IMR-90 (cell line): ENCODE data around the gene COL4A2. TPM values are rescaled to one million over a fixed set of nuclear protein-coding genes. Genes with fewer than 3 reads are reported as not detected.

Source experiments
- ATAC-seq: fragments of 200-7000 bp; cut with Tn5 transposase; 2 replicates; pipeline ENCODE4 v1.9.1; 2020; ENCODE audit warnings: low read depth, mild to moderate bottlenecking, moderate library complexity
- BruUV-seq: library from RNA; stranded (reverse); fragments of 400-500 nt; replicated peaks from 2 replicates; lab custom pipeline; 2021; lab: Mats Ljungman, UMichigan
- CTCF ChIA-PET: fragments of 300-600 bp; formaldehyde crosslinking; extraction: SDS; loops from one replicate; lab custom pipeline; 2021; ENCODE audit warnings: antibody characterized with exemption; lab: Yijun Ruan, JAX
- POLR2A ChIA-PET: fragments of 300-600 bp; sonication (Branson Sonifier 250); formaldehyde crosslinking; loops from one replicate; lab custom pipeline; 2022; ENCODE audit warnings: antibody characterized with exemption; ENCODE audit not compliant: unreplicated experiment; lab: Charles Lee
- DNase-seq: peaks from one replicate; pipeline ENCODE4 v3.0.0; 2013
- H2AFZ ChIP-seq: replicated peaks from 2 replicates; pipeline ENCODE3; 2013; ENCODE audit warnings: low read length, mild to moderate bottlenecking; ENCODE audit not compliant: poor library complexity
- H2AK5ac ChIP-seq: 2 replicates; pipeline ENCODE4 v1.6.1; 2013; ENCODE audit warnings: low read depth, low read length, inconsistent platforms
- H2AK9ac ChIP-seq: replicated peaks from 2 replicates; pipeline ENCODE3; 2013; ENCODE audit warnings: mild to moderate bottlenecking, low read depth, low read length, moderate library complexity; ENCODE audit not compliant: poor library complexity
- H2BK120ac ChIP-seq: 2 replicates; pipeline ENCODE4 v1.6.1; 2013; ENCODE audit warnings: low read depth, low read length, inconsistent platforms
- H2BK15ac ChIP-seq: 3 replicates; pipeline ENCODE4 v1.6.1; 2013; ENCODE audit warnings: low read depth, low read length, inconsistent platforms
- H2BK20ac ChIP-seq: 2 replicates; pipeline ENCODE4 v1.6.1; 2013; ENCODE audit warnings: low read depth, mild to moderate bottlenecking, inconsistent platforms, low read length, moderate library complexity
- H2BK5ac ChIP-seq: 2 replicates; pipeline ENCODE4 v1.6.1; 2013; ENCODE audit warnings: mild to moderate bottlenecking, low read depth, low read length, inconsistent platforms; ENCODE audit not compliant: poor library complexity, severe bottlenecking
- H3K14ac ChIP-seq: replicated peaks from 2 replicates; pipeline ENCODE4 v1.6.1; 2013; ENCODE audit warnings: low read depth, low read length, inconsistent platforms
- H3K18ac ChIP-seq: 2 replicates; pipeline ENCODE4 v1.6.1; 2013; ENCODE audit warnings: low read depth, low read length, control low read depth
- H3K23ac ChIP-seq: 2 replicates; pipeline ENCODE4 v1.6.1; 2013; ENCODE audit warnings: low read depth, low read length, inconsistent platforms
- H3K27ac ChIP-seq: 2 replicates; pipeline ENCODE4 v1.5.1; 2013; ENCODE audit warnings: mild to moderate bottlenecking, control low read depth, low read length; ENCODE audit not compliant: insufficient read depth
- H3K27me3 ChIP-seq: 2 replicates; pipeline ENCODE4 v1.6.1; 2013; ENCODE audit warnings: low read length; ENCODE audit not compliant: control insufficient read depth, insufficient read depth
- H3K36me3 ChIP-seq: 2 replicates; pipeline ENCODE4 v1.6.1; 2013; ENCODE audit warnings: low read length, mixed read lengths; ENCODE audit not compliant: control insufficient read depth, insufficient read depth
- H3K4ac ChIP-seq: 2 replicates; pipeline ENCODE4 v1.6.1; 2013; ENCODE audit warnings: low read depth, low read length, inconsistent platforms
- H3K4me1 ChIP-seq: 2 replicates; pipeline ENCODE4 v1.6.1; 2013; ENCODE audit warnings: low read length, mixed read lengths; ENCODE audit not compliant: control insufficient read depth, insufficient read depth
- H3K4me2 ChIP-seq: 2 replicates; pipeline ENCODE4 v1.6.1; 2013; ENCODE audit warnings: low read depth, mild to moderate bottlenecking, control low read depth, low read length, moderate library complexity
- H3K4me3 ChIP-seq: 2 replicates; pipeline ENCODE4 v1.5.1; 2013; ENCODE audit warnings: low read depth, mild to moderate bottlenecking, control low read depth, low read length, moderate library complexity; ENCODE audit not compliant: insufficient read depth
- H3K56ac ChIP-seq: 2 replicates; pipeline ENCODE4 v1.6.1; 2013; ENCODE audit warnings: low read length, inconsistent platforms; ENCODE audit not compliant: insufficient read depth; ENCODE audit errors: extremely low read depth
- H3K79me1 ChIP-seq, 2 experiments: 2 replicates each; pipeline ENCODE4 v1.6.1; 2013; ENCODE audit warnings: low read length in 2 of 2, inconsistent platforms in 1 of 2, low read depth in 1 of 2
- H3K9ac ChIP-seq: 2 replicates; pipeline ENCODE4 v1.6.1; 2013; ENCODE audit warnings: low read depth, low read length, control low read depth
- H3K9me1 ChIP-seq: 2 replicates; pipeline ENCODE4 v1.6.1; 2013; ENCODE audit warnings: low read length, inconsistent platforms; ENCODE audit not compliant: insufficient read depth
- H3K9me3 ChIP-seq: 2 replicates; pipeline ENCODE4 v1.6.1; 2013; ENCODE audit warnings: low read length; ENCODE audit not compliant: control insufficient read depth, insufficient read depth
- H4K20me1 ChIP-seq: 2 replicates; pipeline ENCODE4 v1.6.1; 2013; ENCODE audit warnings: low read length, inconsistent platforms; ENCODE audit not compliant: insufficient read depth
- H4K5ac ChIP-seq: 2 replicates; pipeline ENCODE4 v1.6.1; 2013; ENCODE audit warnings: mild to moderate bottlenecking, low read depth, low read length, control low read depth
- H4K8ac ChIP-seq, 2 experiments: 2 replicates each; pipeline ENCODE4 v1.6.1; 2013; ENCODE audit warnings: low read depth in 2 of 2, low read length in 2 of 2, control low read depth in 1 of 2, inconsistent platforms in 1 of 2
- H4K91ac ChIP-seq: 2 replicates; pipeline ENCODE4 v1.6.1; 2013; ENCODE audit warnings: low read depth, low read length, inconsistent platforms; ENCODE audit not compliant: insufficient read depth
- CEBPB ChIP-seq: IDR thresholded peaks from 2 replicates; pipeline ENCODE4 v1.6.1; 2012; ENCODE audit warnings: low read depth, low read length, improper control_type of control experiment
- CHD1 ChIP-seq: IDR thresholded peaks from 2 replicates; pipeline ENCODE4 v1.6.1; 2012; ENCODE audit warnings: low read depth, low read length, improper control_type of control experiment
- FOS ChIP-seq: fragments of 150-350 bp; IDR thresholded peaks from 2 replicates; pipeline ENCODE4 v1.6.1; 2016; ENCODE audit warnings: low read depth, low read length
- MAFK ChIP-seq: IDR thresholded peaks from 2 replicates; pipeline ENCODE4 v1.6.1; 2012; ENCODE audit warnings: low read depth, low read length, improper control_type of control experiment
- RCOR1 ChIP-seq: IDR thresholded peaks from 2 replicates; pipeline ENCODE4 v1.6.1; 2012; ENCODE audit warnings: mild to moderate bottlenecking, low read length, improper control_type of control experiment; ENCODE audit not compliant: insufficient replicate concordance
- SMC3 ChIP-seq: fragments of 150-350 bp; IDR thresholded peaks from 2 replicates; pipeline ENCODE4 v1.6.1; 2016; ENCODE audit warnings: low read depth, mild to moderate bottlenecking, antibody characterized with exemption, low read length, moderate library complexity
- USF2 ChIP-seq: fragments of 150-350 bp; IDR thresholded peaks from 2 replicates; pipeline ENCODE4 v1.6.1; 2017; ENCODE audit warnings: mild to moderate bottlenecking, antibody characterized with exemption, low read length, low read depth
- WGBS, 2 experiments: methylation state at CpG; one replicate each; pipeline versions ENCODE4 v1.1.5 to v1.1.7; 2013; ENCODE audit warnings: missing lambda C conversion rate in 2 of 2; ENCODE audit not compliant: insufficient read length in 1 of 2; ENCODE audit errors: extremely low coverage in 2 of 2; 5-methylcytosine and 5-hydroxymethylcytosine counted together
- dilution Hi-C: fragments of 300-500 bp; cut with HindIII; formaldehyde crosslinking; loops from one replicate; pipeline ENCODE4 v1.14.3; 2018; ENCODE audit warnings: low sequenced_read_pairs; ENCODE audit not compliant: unreplicated experiment
- in situ Hi-C: fragments of 300-500 bp; cut with MboI; formaldehyde crosslinking; loops from 3 replicates; pipeline ENCODE4 v1.14.3; 2019; ENCODE audit warnings: low sequenced_read_pairs, inconsistent platforms, mixed read lengths
- intact Hi-C: fragments of 100-400 bp; cut with micrococcal nuclease; formaldehyde crosslinking; loops from 2 replicates; pipeline ENCODE4 v1.10.0; 2022
- polyA plus RNA-seq, 3 experiments: library from polyadenylated mRNA; depleted of rRNA; stranded (reverse); fragments of >200 nt; gene quantifications; 2 replicates each; pipeline ENCODE4 v1.2.3, GENCODE V29; 2012; ENCODE audit warnings: low replicate concordance in 1 of 3
- total RNA-seq: library from RNA; depleted of rRNA; stranded (reverse); fragments of >200 nt; gene quantifications from 2 replicates; pipeline ENCODE4 v1.2.3, GENCODE V29; 2012
- TF ChIP-seq, protein P1 (sequence below): fragments of 150-350 bp; IDR thresholded peaks from 2 replicates; pipeline ENCODE4 v1.6.1; 2016; ENCODE audit warnings: low read depth, mild to moderate bottlenecking, low read length, moderate library complexity, borderline replicate concordance

COL4A2 gene
- total and polyA plus RNA-seq, 2 of the 4 experiments (the other 2 are of a cell fraction), result 90.7 to 457 TPM

GRCh38 chr13:110366733-110367132, 59.6 kb downstream of the COL4A2 start:
- Histone ChIP-seq H3K14ac (no peak overlapping the region), H3K9me1 (peaks cover 26% of the 10 kb centered on the region), H3K56ac (no peak overlapping the region), H3K27ac (no peak overlapping the region), H2AK9ac (no peak overlapping the region), H4K5ac (0 out of 2 replicates have a peak overlapping the region, but pooled peaks have one; percentile 53), H3K4ac (peak overlapping the region; percentile 28; the same call in 1 of the 2 replicates), H4K91ac (peak overlapping the region; percentile 18; the same call in 1 of the 2 replicates), H3K4me3 (no peak overlapping the region), H2AK5ac (no peak overlapping the region), H2AFZ (no peak overlapping the region), H4K20me1 (peaks cover 6% of the 10 kb centered on the region; the same call in 1 of the 2 replicates), H3K18ac (no peak overlapping the region), H2BK120ac (peak overlapping the region; percentile 5; the same call in 1 of the 2 replicates), H4K8ac (no peak overlapping the region), H3K4me2 (no peak overlapping the region), H3K27me3 (no peaks in the 10 kb centered on the region), H2BK15ac (peak overlapping the region; percentile 53; the same call in 1 of the 3 replicates), H3K9me3 (no peaks in the 10 kb centered on the region), H2BK20ac (no peak overlapping the region; the same call in 1 of the 2 replicates), H3K36me3 (peaks cover 17% of the 10 kb centered on the region), H3K4me1 (peaks cover 12% of the 10 kb centered on the region), H2BK5ac (peak overlapping the region; percentile 81), H3K23ac (peak overlapping the region; percentile 62; the same call in 1 of the 2 replicates), H3K9ac (no peak overlapping the region), H3K79me1 (peaks cover 39 to 81% of the 10 kb centered on the region in 2 experiments; a peak in 3 of 4 replicates)
- in situ Hi-C loops (no loop called here), dilution Hi-C loops (no loop called here), intact Hi-C loops (no loop called here)
- TF ChIP-seq SMC3 (no peak), USF2 (no peak), MAFK (no peak), CEBPB (no peak), CHD1 (no peak), FOS (no peak), RCOR1 (no peak)
- TF ChIP-seq, protein P1, sequence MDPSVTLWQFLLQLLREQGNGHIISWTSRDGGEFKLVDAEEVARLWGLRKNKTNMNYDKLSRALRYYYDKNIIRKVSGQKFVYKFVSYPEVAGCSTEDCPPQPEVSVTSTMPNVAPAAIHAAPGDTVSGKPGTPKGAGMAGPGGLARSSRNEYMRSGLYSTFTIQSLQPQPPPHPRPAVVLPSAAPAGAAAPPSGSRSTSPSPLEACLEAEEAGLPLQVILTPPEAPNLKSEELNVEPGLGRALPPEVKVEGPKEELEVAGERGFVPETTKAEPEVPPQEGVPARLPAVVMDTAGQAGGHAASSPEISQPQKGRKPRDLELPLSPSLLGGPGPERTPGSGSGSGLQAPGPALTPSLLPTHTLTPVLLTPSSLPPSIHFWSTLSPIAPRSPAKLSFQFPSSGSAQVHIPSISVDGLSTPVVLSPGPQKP, result no peak
- DNase-seq, result no peak
- no CpG with 5 or more reads among the region's 3 CpGs for WGBS, 2 experiments
- ChIA-PET CTCF (no interaction called here), POLR2A (no interaction called here)
- no TSS peak for BruUV-seq
- no peak for ATAC-seq
